ENCODE results near the gene NFATC2. TPM values are rescaled to one million over a fixed set of nuclear protein-coding genes. Genes with fewer than 3 reads are reported as not detected.

Gene NFATC2
- total RNA-seq, 3 donors from 2014 or later, result 6.2 to 7.3 (median 7.2) TPM

GRCh38 chr20:51508158-51508557 is 34.4 kb downstream of the NFATC2 start:
- Histone ChIP-seq H3K4me3 (no peak overlapping the region), H3K36me3 (ENCODE audit: low read depth) (no peaks in the 10 kb centered on the region), H3K4me1 (ENCODE audit: low read depth) (no peaks in the 10 kb centered on the region), H3K9me3 (no peaks in the 10 kb centered on the region)
- no peak for TF ChIP-seq CTCF (IDR thresholded peaks at IDR 0.05)
- no peak for DNase-seq
- ATAC-seq, result no peak
- intact Hi-C loops (cut with DNase I, micrococcal nuclease), result no loop called here

- Histone ChIP-seq H3K36me3 (ENCODE audit: low read depth) (no peaks in the 10 kb centered on the region), H3K4me1 (ENCODE audit: low read depth) (no peaks in the 10 kb centered on the region), H3K9me3 (no peaks in the 10 kb centered on the region), H3K4me3 (no peak overlapping the region)
- DNase-seq (no peak), ATAC-seq (no peak)
- no peak for TF ChIP-seq CTCF (IDR thresholded peaks at IDR 0.05)
- intact Hi-C loops (cut with DNase I, micrococcal nuclease), result no loop called here
Observed at GRCh38 chr20:51507216-51508036, 35.1 kb downstream of the NFATC2 start.

GRCh38 chr20:51506527-51507215 is 35.8 kb downstream of the NFATC2 start:
- intact Hi-C loops (cut with DNase I, micrococcal nuclease), result no loop called here
- Histone ChIP-seq H3K36me3 (ENCODE audit: low read depth) (no peaks in the 10 kb centered on the region), H3K4me1 (ENCODE audit: low read depth) (no peaks in the 10 kb centered on the region), H3K9me3 (no peaks in the 10 kb centered on the region), H3K4me3 (no peak overlapping the region)
- no peak for TF ChIP-seq CTCF (IDR thresholded peaks at IDR 0.05)
- ATAC-seq (no peak), DNase-seq (no peak)

GRCh38 chr20:51505566-51505965 is 37.0 kb downstream of the NFATC2 start:
- DNase-seq (no peak), ATAC-seq (no peak)
- H3K4me1 ChIP-seq (ENCODE audit: low read depth), result no peaks in the 10 kb centered on the region
- intact Hi-C loops (cut with DNase I, micrococcal nuclease), result no loop called here
- H3K9me3 ChIP-seq, result no peaks in the 10 kb centered on the region
- H3K4me3 ChIP-seq, result no peak overlapping the region
- no peak for TF ChIP-seq CTCF (IDR thresholded peaks at IDR 0.05)
- no peaks in the 10 kb centered on the region for H3K36me3 ChIP-seq (ENCODE audit: low read depth)

GRCh38 chr20:51503376-51503775 is 39.1 kb downstream of the NFATC2 start:
- H3K9me3 ChIP-seq, result no peaks in the 10 kb centered on the region
- no peaks in the 10 kb centered on the region for H3K36me3 ChIP-seq (ENCODE audit: low read depth)
- ATAC-seq (no peak), DNase-seq (no peak)
- no peaks in the 10 kb centered on the region for H3K4me1 ChIP-seq (ENCODE audit: low read depth)
- intact Hi-C loops (cut with DNase I, micrococcal nuclease), result no loop called here
- no peak overlapping the region for H3K4me3 ChIP-seq
- no peak for TF ChIP-seq CTCF (IDR thresholded peaks at IDR 0.05)

Measured in mucosa of descending colon (tissue), 3 donors.